HG02943 (cell line): ENCODE measurements around the gene TFRC.
"Not testable (repeated sequence)": the region's sequence is repeated elsewhere in the genome, so short reads cannot be mapped to it uniquely, and the experiment has no call there.

Source experiments
- ATAC-seq: cut with Tn5 transposase; IDR thresholded peaks from one replicate; pipeline ENCODE4 v1.9.1; 2021; ENCODE audit warnings: mild to moderate bottlenecking, low read depth, moderate library complexity; ENCODE audit not compliant: unreplicated experiment

Gene TFRC

DNA sequence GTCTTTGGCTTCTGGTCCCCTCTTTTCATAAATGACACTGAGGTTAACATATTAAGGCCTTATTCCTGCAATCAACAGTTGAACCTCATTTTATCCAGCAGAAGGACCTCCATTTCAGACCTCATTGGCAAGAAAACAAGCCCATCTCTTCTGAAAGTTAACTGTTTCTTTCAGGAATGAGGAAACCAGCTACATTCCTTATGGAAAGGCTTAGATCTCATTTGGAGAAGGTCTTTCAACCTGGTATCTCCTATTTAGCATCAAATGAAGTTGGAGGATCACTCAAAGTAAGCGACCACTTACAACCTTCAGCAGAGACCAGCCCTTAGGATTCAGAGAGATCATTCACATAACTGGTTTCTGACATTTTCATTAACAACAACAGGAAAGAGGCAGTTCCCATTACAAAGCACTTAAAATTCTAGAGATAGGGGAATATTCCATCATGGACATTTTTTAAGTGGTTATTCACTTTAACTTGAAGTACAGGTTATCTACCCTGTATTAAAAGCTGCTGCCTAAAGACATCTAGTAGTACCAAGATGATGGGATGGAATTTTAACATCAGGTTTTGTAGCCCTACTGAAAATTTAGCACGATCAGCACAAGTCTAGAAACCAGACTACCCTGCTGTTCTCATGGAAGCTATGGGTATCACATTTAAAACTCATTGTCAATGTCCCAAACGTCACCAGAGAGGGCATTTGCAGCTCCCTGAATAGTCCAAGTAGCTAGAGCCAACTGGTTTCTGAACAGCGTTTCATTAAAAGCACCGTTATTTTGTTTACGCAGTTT is 30.4 kb downstream of the TFRC start:
- no peak for ATAC-seq

DNA sequence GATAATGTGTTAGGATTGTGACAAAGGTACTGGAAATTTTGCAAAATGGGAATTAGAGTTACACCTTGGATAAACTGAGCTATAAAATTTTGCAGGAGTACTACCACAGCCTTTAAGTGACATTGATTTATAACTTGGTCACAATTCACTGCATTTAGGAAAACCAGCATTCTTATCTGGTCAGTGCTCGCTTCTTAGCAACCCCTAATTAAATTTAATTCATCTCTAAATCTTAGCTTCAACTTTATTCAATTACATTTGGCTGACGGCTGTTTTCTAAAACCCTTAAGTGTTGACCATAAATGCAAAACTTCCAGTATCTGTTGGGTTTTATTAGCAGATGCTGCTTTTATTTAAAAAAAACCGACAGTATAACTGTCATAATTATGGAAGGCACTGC is 31.3 kb downstream of the TFRC start:
- no peak for ATAC-seq

DNA sequence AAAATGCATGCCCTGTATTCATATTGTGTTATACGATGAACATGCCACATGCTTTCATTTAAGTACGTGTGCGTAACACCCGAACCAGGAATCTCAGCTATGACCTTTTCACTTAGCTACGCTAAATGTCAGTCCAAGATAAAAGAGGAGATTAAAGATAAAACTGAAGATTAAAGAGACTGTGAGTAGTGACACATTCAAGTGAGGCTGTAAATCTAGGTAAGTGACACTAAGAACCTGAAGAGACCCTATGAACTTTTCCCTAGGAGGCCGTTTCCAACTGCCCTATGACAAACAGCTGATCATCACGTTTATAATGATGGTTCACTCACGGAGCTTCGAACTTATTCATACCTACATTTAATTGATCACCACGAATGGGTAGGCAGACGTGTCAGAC is 32.2 kb downstream of the TFRC start:
- no peak for ATAC-seq

GRCh38 chr3:196048922-196049598 is 32.8 kb downstream of the TFRC start:
- no peak for ATAC-seq

DNA sequence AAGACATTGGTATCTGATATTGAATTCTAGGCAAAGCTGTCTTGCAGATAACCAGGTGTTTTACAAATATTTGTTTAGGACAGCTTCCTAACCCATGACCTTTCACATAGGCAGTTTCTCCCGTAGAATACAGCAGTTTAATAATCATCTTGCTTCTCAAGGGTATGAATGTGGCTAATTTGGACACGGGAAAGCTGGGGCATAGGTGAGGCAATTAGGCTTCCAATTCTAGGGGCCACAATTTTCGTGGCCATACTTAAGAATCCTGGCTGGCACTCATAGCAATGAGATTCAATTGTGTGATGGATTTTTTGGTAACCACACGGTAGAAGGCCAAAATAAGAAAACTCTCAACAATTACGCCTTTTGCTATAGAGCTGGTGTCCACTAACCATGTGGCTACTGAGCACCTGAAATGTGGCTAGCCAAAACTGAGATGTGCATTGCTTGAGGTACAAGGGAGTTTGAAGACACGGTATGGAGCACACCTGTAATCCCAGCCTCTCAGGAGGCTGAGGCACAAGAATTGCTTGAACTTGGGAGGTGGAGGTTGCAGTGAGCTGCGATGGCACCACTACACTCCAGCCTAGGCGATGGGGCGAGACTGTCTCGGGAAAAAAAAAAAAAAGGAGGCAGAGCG is 34.4 kb downstream of the TFRC start:
- ATAC-seq, result no peak

DNA sequence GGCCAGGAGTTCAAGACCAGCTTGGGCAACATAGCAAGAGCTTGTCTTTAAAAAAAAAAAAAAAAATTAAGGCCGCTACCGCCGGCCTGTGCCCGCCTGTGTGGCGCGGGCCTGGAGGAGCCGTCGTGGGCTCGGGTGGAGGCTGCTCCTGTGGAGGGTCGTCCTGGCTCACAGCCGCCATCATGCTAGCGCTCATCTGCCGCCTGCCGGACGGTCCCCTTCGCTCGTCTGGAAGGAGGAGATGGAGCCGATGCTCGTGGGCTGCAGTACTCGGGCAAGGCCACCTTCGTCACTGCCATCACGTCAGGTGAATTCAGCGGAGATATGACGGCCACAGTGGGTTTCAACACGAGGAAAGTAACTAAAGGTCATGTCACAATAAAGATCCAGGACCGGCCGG is 37.4 kb downstream of the TFRC start:
- no peak for ATAC-seq

- ATAC-seq, result no peak
Measured at GRCh38 chr3:196042673-196043072, 39.2 kb downstream of the TFRC start.

GRCh38 chr3:196039359-196039758 is 42.5 kb downstream of the TFRC start:
- no peak for ATAC-seq

- ATAC-seq, result not testable (repeated sequence)
Measured at GRCh38 chr3:196026059-196026458, 55.8 kb downstream of the TFRC start.

- no peak for ATAC-seq
Measured at GRCh38 chr3:196024968-196025367, 56.9 kb downstream of the TFRC start.

DNA sequence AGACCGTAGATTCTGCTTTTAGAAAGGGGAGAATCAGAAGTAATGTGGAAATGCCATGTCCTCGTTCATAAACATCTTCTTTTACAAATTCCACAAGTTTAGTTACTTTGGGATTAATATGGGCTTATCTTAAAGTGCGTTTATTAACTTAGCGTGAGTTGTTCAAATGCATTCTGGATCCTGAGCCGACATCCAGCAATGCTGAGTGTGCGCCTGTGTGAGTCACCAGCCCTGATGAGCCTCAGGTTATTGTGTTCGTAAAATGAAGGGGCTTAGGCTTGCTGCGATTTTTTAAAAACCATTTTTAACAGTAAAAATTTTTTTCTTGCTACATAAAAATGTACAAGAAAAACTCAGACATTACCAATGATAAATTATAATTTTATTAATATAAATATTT is 57.9 kb downstream of the TFRC start:
- ATAC-seq, result no peak

GRCh38 chr3:196022499-196022878 is 59.4 kb downstream of the TFRC start:
- not testable (repeated sequence) for ATAC-seq

- ATAC-seq, result no peak
Measured at GRCh38 chr3:196020373-196020772, 61.5 kb downstream of the TFRC start.

DNA sequence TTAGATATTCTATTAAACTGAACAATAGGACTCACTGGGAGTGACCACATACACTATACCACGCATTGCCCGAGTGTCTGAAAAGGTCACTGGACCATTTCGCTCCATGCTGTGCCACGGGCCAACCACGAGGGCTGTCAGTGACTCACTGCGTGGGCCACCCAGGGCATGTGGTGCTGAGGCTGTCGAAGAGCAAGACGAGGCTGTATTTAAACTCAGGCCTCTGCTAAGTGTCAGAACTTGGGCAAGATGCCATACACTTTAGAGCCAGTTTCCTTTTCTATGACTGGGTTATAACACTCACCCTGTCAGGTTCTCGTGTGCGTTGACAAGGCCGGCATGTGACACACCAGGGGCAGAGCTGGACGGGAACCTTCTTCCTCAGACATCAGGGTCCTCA is 62.3 kb downstream of the TFRC start:
- ATAC-seq, result not testable (repeated sequence)

- not testable (repeated sequence) for ATAC-seq
Measured at GRCh38 chr3:196018159-196018558, 63.7 kb downstream of the TFRC start.

- ATAC-seq, result no peak
Measured at GRCh38 chr3:196016485-196016884, 65.4 kb downstream of the TFRC start.

GRCh38 chr3:196016059-196016458 is 65.8 kb downstream of the TFRC start:
- ATAC-seq, result no peak

- ATAC-seq, result no peak
Measured at GRCh38 chr3:196013587-196014487, 68.1 kb downstream of the TFRC start.

- no peak for ATAC-seq
Measured at GRCh38 chr3:196012941-196013476, 68.9 kb downstream of the TFRC start.

- ATAC-seq, result no peak
Measured at GRCh38 chr3:196012481-196012880, 69.4 kb downstream of the TFRC start.
